Epithelial cell of proximal tubule (primary cell): Measurements from ENCODE around the gene OTX1. TPM values are rescaled to one million over a fixed set of nuclear protein-coding genes. Genes with fewer than 3 reads are reported as not detected.

Experiments used
- DNase-seq: peaks from one replicate; pipeline ENCODE4 v3.0.0-alpha.2; 2011; ENCODE audit warnings: low read depth
- H3K4me3 ChIP-seq: 2 replicates; pipeline ENCODE4 v1.5.1; 2011; ENCODE audit warnings: low read depth, mild to moderate bottlenecking, low read length
- CTCF ChIP-seq: conservative IDR thresholded peaks from 2 replicates; pipeline ENCODE4 v1.5.1; 2012; ENCODE audit warnings: low read depth, mild to moderate bottlenecking, low read length
- total RNA-seq: library from RNA; depleted of rRNA; stranded (reverse); fragments of >200 nt; gene quantifications from 2 replicates; pipeline ENCODE4 v1.2.3, GENCODE V29; 2015

Gene OTX1
- total RNA-seq, 1 donor from 2014 or later: not detected

- no peak for TF ChIP-seq CTCF
- DNase-seq: no peak
- no peak overlapping the region for H3K4me3 ChIP-seq
Measured at GRCh38 chr2:63055226-63056106, 4.8 kb downstream of the OTX1 start.

GRCh38 chr2:63056107-63057050 lies 5.7 kb downstream of the OTX1 start:
- H3K4me3 ChIP-seq: no peak overlapping the region
- no peak for DNase-seq
- no peak for TF ChIP-seq CTCF

GRCh38 chr2:63057249-63058143 lies 6.9 kb downstream of the OTX1 start:
- no peak for TF ChIP-seq CTCF
- no peak for DNase-seq
- no peak overlapping the region for H3K4me3 ChIP-seq

GRCh38 chr2:63058144-63058920 lies 7.7 kb downstream of the OTX1 start:
- no peak overlapping the region for H3K4me3 ChIP-seq
- no peak for DNase-seq
- TF ChIP-seq CTCF: no peak

- H3K4me3 ChIP-seq: no peak overlapping the region
- no peak for DNase-seq
- no peak for TF ChIP-seq CTCF
Measured at GRCh38 chr2:63058921-63059792, 8.5 kb downstream of the OTX1 start.
